ENCODE results near the gene G6PC1.
"Not testable (repeated sequence)": the region's sequence is repeated elsewhere in the genome, so short reads cannot be mapped to it uniquely, and the experiment has no call there.

The G6PC1 gene

GRCh38 chr17:42900460-42901331 lies at the start of gene G6PC1:
Gene G6PC1 (plus strand): TSS chr17:42900799. CDS start chr17:42900877, 78 bp downstream.
- DNase-seq (ENCODE audit: low read depth) = no peak

- no peak for DNase-seq (ENCODE audit: low read depth)
Observed at GRCh38 chr17:42850954-42851353, 49.6 kb upstream of the G6PC1 start, which contains the start of gene AOC3. Gene AOC3 (plus strand): TSS chr17:42851199. CDS start chr17:42851344, 145 bp downstream.

- DNase-seq (ENCODE audit: low read depth) = not testable (repeated sequence)
Observed at GRCh38 chr17:42851371-42852240, 49.0 kb upstream of the G6PC1 start.

GRCh38 chr17:42852351-42852750 lies 48.2 kb upstream of the G6PC1 start:
- DNase-seq (ENCODE audit: low read depth) = no peak

GRCh38 chr17:42853004-42853403 lies 47.6 kb upstream of the G6PC1 start:
- DNase-seq (ENCODE audit: low read depth) = no peak

GRCh38 chr17:42853597-42853967 lies 47.0 kb upstream of the G6PC1 start:
- no peak for DNase-seq (ENCODE audit: low read depth)

GRCh38 chr17:42853968-42854790 lies 46.4 kb upstream of the G6PC1 start:
- no peak for DNase-seq (ENCODE audit: low read depth)

- no peak for DNase-seq (ENCODE audit: low read depth)
Observed at GRCh38 chr17:42855048-42855596, 45.5 kb upstream of the G6PC1 start.

GRCh38 chr17:42856093-42856492 lies 44.5 kb upstream of the G6PC1 start:
- not testable (repeated sequence) for DNase-seq (ENCODE audit: low read depth)

- DNase-seq (ENCODE audit: low read depth) = not testable (repeated sequence)
Observed at GRCh38 chr17:42856516-42856915, 44.1 kb upstream of the G6PC1 start.

- no peak for DNase-seq (ENCODE audit: low read depth)
Observed at GRCh38 chr17:42857389-42857788, 43.2 kb upstream of the G6PC1 start.

GRCh38 chr17:42865638-42866094 lies 34.9 kb upstream of the G6PC1 start:
- no peak for DNase-seq (ENCODE audit: low read depth)

GRCh38 chr17:42866216-42866615 lies 34.4 kb upstream of the G6PC1 start:
- no peak for DNase-seq (ENCODE audit: low read depth)

GRCh38 chr17:42866631-42867575 lies 33.7 kb upstream of the G6PC1 start:
- no peak for DNase-seq (ENCODE audit: low read depth)

GRCh38 chr17:42867694-42868261 lies 32.8 kb upstream of the G6PC1 start:
- DNase-seq (ENCODE audit: low read depth) = not testable (repeated sequence)

GRCh38 chr17:42868338-42868737 lies 32.3 kb upstream of the G6PC1 start:
- DNase-seq (ENCODE audit: low read depth) = no peak

GRCh38 chr17:42871647-42872046 lies 29.0 kb upstream of the G6PC1 start:
- DNase-seq (ENCODE audit: low read depth) = no peak

- no peak for DNase-seq (ENCODE audit: low read depth)
Observed at GRCh38 chr17:42872251-42872965, 28.2 kb upstream of the G6PC1 start.

GRCh38 chr17:42873315-42873714 lies 27.3 kb upstream of the G6PC1 start:
- DNase-seq (ENCODE audit: low read depth) = no peak

Data from activated T-cell treated with anti-CD3 and anti-CD28 coated beads for 1 hour (primary cell).